ENCODE measurements around the gene NXPH4. TPM values are rescaled to one million over a fixed set of nuclear protein-coding genes. Genes with fewer than 3 reads are reported as not detected.

NXPH4 gene
- total and polyA plus RNA-seq, 7 experiments from 2014 or later = 0.31 TPM; not detected in 6

GRCh38 chr12:57209916-57210315 is 6.7 kb upstream of the NXPH4 start:
- POLR2A ChIA-PET = no interaction called here
- intact Hi-C loops (cut with micrococcal nuclease) = no loop called here

GRCh38 chr12:57210461-57210860 is 6.1 kb upstream of the NXPH4 start:
- ChIA-PET POLR2A (no interaction called here), CTCF (interaction anchor here (1.0 kb wide), 1 partner anchor 37 kb away, joined by 5 read pairs; no protein-coding TSS in a partner anchor)
- H3K27ac Mint-ChIP-seq = no peak overlapping the region

More at GRCh38 chr12:57209916-57210315, 6.7 kb upstream of the NXPH4 start:
- Mint-ChIP-seq H3K27ac (no peak overlapping the region), H3K4me1 (peaks cover 10 to 18% (median 16%) of the 10 kb centered on the region in 7 donors), H3K36me3 (peaks cover 0 to 3% (median 0%) of the 10 kb centered on the region in 5 donors), H3K4me3 (no peak overlapping the region), H3K9me3 (no peaks in the 10 kb centered on the region), H3K27me3 (peaks cover 17 to 20% (median 18%) of the 10 kb centered on the region in 5 donors)
- no peaks in the 10 kb centered on the region for H3K36me3 ChIP-seq (ENCODE audit: control insufficient read depth in 2 of 3, insufficient read depth in 3 of 3, low read length in 3 of 3)
- H3K9me3 ChIP-seq (ENCODE audit: control insufficient read depth in 2 of 3, low read length in 3 of 3) = no peaks in the 10 kb centered on the region
- no peak overlapping the region for H3K27ac ChIP-seq (ENCODE audit: low read depth, low read length)
- CTCF ChIA-PET = no interaction called here
- peaks cover 3 to 15% of the 10 kb centered on the region in 2 donors for H3K27me3 ChIP-seq (ENCODE audit: control insufficient read depth in 2 of 2, insufficient read depth in 2 of 2, low read length in 2 of 2)
- DNase-seq (no peak), ATAC-seq (no peak)
- peaks cover 12 to 19% of the 10 kb centered on the region in 2 donors for H3K4me1 ChIP-seq (ENCODE audit: control insufficient read depth in 2 of 2, insufficient read depth in 2 of 2, low read length in 2 of 2)
- no peak overlapping the region for H3K4me3 ChIP-seq (ENCODE audit: low read length)

GRCh38 chr12:57210926-57211692 is 5.5 kb upstream of the NXPH4 start:
- CTCF ChIA-PET = interaction anchor here (1.0 kb wide), 1 partner anchor 37 kb away, joined by 5 read pairs; no protein-coding TSS in a partner anchor
- no peak overlapping the region for H3K4me3 ChIP-seq (ENCODE audit: low read length)
- DNase-seq (no peak), ATAC-seq (no peak)
- H3K9me3 Mint-ChIP-seq = no peaks in the 10 kb centered on the region
- no peaks in the 10 kb centered on the region for H3K36me3 ChIP-seq (ENCODE audit: control insufficient read depth in 2 of 3, insufficient read depth in 3 of 3, low read length in 3 of 3)
- H3K4me3 Mint-ChIP-seq = no peak overlapping the region
- H3K27ac Mint-ChIP-seq = no peak overlapping the region
- peaks cover 0 to under 1% (median 0%) of the 10 kb centered on the region in 5 donors for H3K36me3 Mint-ChIP-seq
- no peak overlapping the region for H3K27ac ChIP-seq (ENCODE audit: low read depth, low read length)
- peaks cover 27 to 32% (median 29%) of the 10 kb centered on the region in 5 donors for H3K27me3 Mint-ChIP-seq
- H3K4me1 Mint-ChIP-seq = peaks cover 20 to 30% (median 27%) of the 10 kb centered on the region in 7 donors
- peaks cover 3 to 27% of the 10 kb centered on the region in 2 donors for H3K27me3 ChIP-seq (ENCODE audit: control insufficient read depth in 2 of 2, insufficient read depth in 2 of 2, low read length in 2 of 2)
- H3K4me1 ChIP-seq (ENCODE audit: control insufficient read depth in 2 of 2, insufficient read depth in 2 of 2, low read length in 2 of 2) = peaks cover 19 to 31% of the 10 kb centered on the region in 2 donors
- H3K9me3 ChIP-seq (ENCODE audit: control insufficient read depth in 2 of 3, low read length in 3 of 3) = no peaks in the 10 kb centered on the region
- POLR2A ChIA-PET = no interaction called here
- intact Hi-C loops (cut with micrococcal nuclease) = no loop called here

More at GRCh38 chr12:57210461-57210860, 6.1 kb upstream of the NXPH4 start:
- Histone ChIP-seq H3K36me3 (ENCODE audit: control insufficient read depth in 2 of 3, insufficient read depth in 3 of 3, low read length in 3 of 3) (no peaks in the 10 kb centered on the region), H3K4me1 (ENCODE audit: control insufficient read depth in 2 of 2, insufficient read depth in 2 of 2, low read length in 2 of 2) (peaks cover 13 to 25% of the 10 kb centered on the region in 2 donors), H3K9me3 (ENCODE audit: control insufficient read depth in 2 of 3, low read length in 3 of 3) (no peaks in the 10 kb centered on the region), H3K4me3 (ENCODE audit: low read length) (no peak overlapping the region), H3K27me3 (ENCODE audit: control insufficient read depth in 2 of 2, insufficient read depth in 2 of 2, low read length in 2 of 2) (peaks cover 3 to 21% of the 10 kb centered on the region in 2 donors), H3K27ac (ENCODE audit: low read depth, low read length) (no peak overlapping the region)
- peaks cover 13 to 24% (median 21%) of the 10 kb centered on the region in 7 donors for H3K4me1 Mint-ChIP-seq
- H3K4me3 Mint-ChIP-seq = peak overlapping the region in 1 of 10 donors; percentile 41
- H3K36me3 Mint-ChIP-seq = peaks cover 0 to 3% (median 0%) of the 10 kb centered on the region in 5 donors
- no peak for ATAC-seq
- H3K9me3 Mint-ChIP-seq = no peaks in the 10 kb centered on the region
- DNase-seq = no peak
- peaks cover 22 to 26% (median 23%) of the 10 kb centered on the region in 5 donors for H3K27me3 Mint-ChIP-seq
- intact Hi-C loops (cut with micrococcal nuclease) = no loop called here

- H3K4me3 ChIP-seq (ENCODE audit: low read length) = no peak overlapping the region
- no peak overlapping the region for H3K27ac ChIP-seq (ENCODE audit: low read depth, low read length)
- H3K27me3 ChIP-seq (ENCODE audit: control insufficient read depth in 2 of 2, insufficient read depth in 2 of 2, low read length in 2 of 2) = peaks cover 3 to 30% of the 10 kb centered on the region in 2 donors
- Mint-ChIP-seq H3K4me3 (no peak overlapping the region), H3K27ac (no peak overlapping the region), H3K36me3 (no peaks in the 10 kb centered on the region), H3K27me3 (peaks cover 27 to 34% (median 29%) of the 10 kb centered on the region in 5 donors), H3K4me1 (peaks cover 21 to 31% (median 27%) of the 10 kb centered on the region in 7 donors), H3K9me3 (no peaks in the 10 kb centered on the region)
- CTCF ChIA-PET = interaction anchor here (1.0 to 5.3 kb wide), 2 partner anchors 11 to 30 kb away, joined by 3 to 156 read pairs; a partner anchor contains a TSS
- intact Hi-C loops (cut with micrococcal nuclease) = loop anchor here in 1 of 2 donors (2.0 kb wide), 1 partner anchor 251 kb away; no protein-coding TSS in a partner anchor
- no peaks in the 10 kb centered on the region for H3K36me3 ChIP-seq (ENCODE audit: control insufficient read depth in 2 of 3, insufficient read depth in 3 of 3, low read length in 3 of 3)
- H3K4me1 ChIP-seq (ENCODE audit: control insufficient read depth in 2 of 2, insufficient read depth in 2 of 2, low read length in 2 of 2) = peaks cover 19 to 34% of the 10 kb centered on the region in 2 donors
- DNase-seq (no peak), ATAC-seq (no peak)
- no peaks in the 10 kb centered on the region for H3K9me3 ChIP-seq (ENCODE audit: control insufficient read depth in 2 of 3, low read length in 3 of 3)
- POLR2A ChIA-PET = interaction anchor here (2.7 to 3.0 kb wide), 3 partner anchors 17 to 30 kb away, joined by 10 to 23 read pairs (median 18); partner anchors contain the start of gene SHMT2
Observed at GRCh38 chr12:57211791-57212700, 4.5 kb upstream of the NXPH4 start.

GRCh38 chr12:57212701-57213057 is 3.9 kb upstream of the NXPH4 start:
- Histone ChIP-seq H3K36me3 (ENCODE audit: control insufficient read depth in 2 of 3, insufficient read depth in 3 of 3, low read length in 3 of 3) (no peaks in the 10 kb centered on the region), H3K27ac (ENCODE audit: low read depth, low read length) (no peak overlapping the region), H3K9me3 (ENCODE audit: control insufficient read depth in 2 of 3, low read length in 3 of 3) (no peaks in the 10 kb centered on the region), H3K4me3 (ENCODE audit: low read length) (no peak overlapping the region), H3K27me3 (ENCODE audit: control insufficient read depth in 2 of 2, insufficient read depth in 2 of 2, low read length in 2 of 2) (peaks cover 7 to 36% of the 10 kb centered on the region in 2 donors), H3K4me1 (ENCODE audit: control insufficient read depth in 2 of 2, insufficient read depth in 2 of 2, low read length in 2 of 2) (peaks cover 25 to 34% of the 10 kb centered on the region in 2 donors)
- Mint-ChIP-seq H3K27me3 (peaks cover 33 to 40% (median 36%) of the 10 kb centered on the region in 5 donors), H3K36me3 (no peaks in the 10 kb centered on the region), H3K27ac (peak overlapping the region in 1 of 9 donors; percentile 48), H3K4me3 (no peak overlapping the region), H3K9me3 (no peaks in the 10 kb centered on the region), H3K4me1 (peaks cover 26 to 37% (median 31%) of the 10 kb centered on the region in 7 donors)
- ATAC-seq = no peak
- DNase-seq = no peak
- ChIA-PET CTCF (interaction anchor here (0.6 to 5.3 kb wide), 8 partner anchors 10 to 823 kb away, joined by 3 to 156 read pairs (median 5); partner anchors contain the start of gene SHMT2), POLR2A (interaction anchor here (2.7 to 3.0 kb wide), 3 partner anchors 16 to 29 kb away, joined by 10 to 23 read pairs (median 18); partner anchors contain the start of gene SHMT2)
- intact Hi-C loops (cut with micrococcal nuclease) = loop anchor here (1.0 to 2.0 kb wide), 3 partner anchors 27 to 250 kb away; no protein-coding TSS in a partner anchor
